Measurements from ENCODE around the gene KCNJ15.

GRCh38 chr21:38277501-38278131 is 20.8 kb downstream of the KCNJ15 start:
- TF ChIP-seq REST (IDR thresholded peaks at IDR 0.05; ENCODE audit: low read depth): no peak
- TF ChIP-seq POLR2AphosphoS5 (IDR thresholded peaks at IDR 0.05; ENCODE audit: low read depth, low read length): no peak
- TF ChIP-seq POLR2A (IDR thresholded peaks at IDR 0.05; ENCODE audit: borderline replicate concordance, extremely low read depth, insufficient read depth, insufficient read length): no peak
- TF ChIP-seq MAX (IDR thresholded peaks at IDR 0.05): no peak
- no peak for TF ChIP-seq CTCF (IDR thresholded peaks at IDR 0.05 in 2 of 3, conservative IDR thresholded peaks at IDR 0.05 in 1 of 3; ENCODE audit: borderline replicate concordance in 1 of 3, insufficient read depth in 1 of 3, low read depth in 2 of 3, low read length in 2 of 3)
- no peak for TF ChIP-seq SP1 (IDR thresholded peaks at IDR 0.05; ENCODE audit: low read depth)
- no peak for TF ChIP-seq EZH2phosphoT487 (IDR thresholded peaks at IDR 0.05; ENCODE audit: borderline replicate concordance)
- no peak for TF ChIP-seq ELF1 (IDR thresholded peaks at IDR 0.05; ENCODE audit: borderline replicate concordance, low read depth)

Measured in HCT116 (cell line).